GM12878 (cell line): ENCODE measurements around the gene ETV6. TPM values are rescaled to one million over a fixed set of nuclear protein-coding genes. Genes with fewer than 3 reads are reported as not detected.

ENCODE experiments used
- BMI1 ChIP-seq: fragments of 450-650 bp; IDR thresholded peaks from 2 replicates; pipeline ENCODE4 v1.6.1; 2016; ENCODE audit warnings: mild to moderate bottlenecking, moderate library complexity, borderline replicate concordance
- CBX3 ChIP-seq: fragments of 200-600 bp; sonication (generic); IDR thresholded peaks from 2 replicates; pipeline ENCODE4 v1.6.1; 2016; ENCODE audit warnings: low read depth, borderline replicate concordance
- EED ChIP-seq: sonication (generic); IDR thresholded peaks from 2 replicates; pipeline ENCODE4 v1.6.1; 2016; ENCODE audit warnings: antibody characterized with exemption, low read depth
- EP300 ChIP-seq, 2 experiments: fragments of 150-350 bp in 1 of 2; IDR thresholded peaks; 2 replicates each; pipeline ENCODE4 v1.6.1; 2011 to 2012; ENCODE audit warnings: low read depth in 2 of 2, low read length in 2 of 2, borderline replicate concordance in 1 of 2, improper control_type of control experiment in 1 of 2, inconsistent platforms in 1 of 2; ENCODE audit not compliant: control insufficient read depth in 1 of 2
- JUND ChIP-seq: IDR thresholded peaks from 2 replicates; pipeline ENCODE4 v1.6.1; 2012; ENCODE audit warnings: low read depth, mild to moderate bottlenecking, low read length, improper control_type of control experiment, moderate library complexity
- NBN ChIP-seq: fragments of 450-650 bp; IDR thresholded peaks from 2 replicates; pipeline ENCODE4 v1.6.1; 2016
- NFYA ChIP-seq: IDR thresholded peaks from 2 replicates; pipeline ENCODE4 v1.6.1; 2011; ENCODE audit warnings: low read depth, mild to moderate bottlenecking, low read length, improper control_type of control experiment, borderline replicate concordance
- POLR2AphosphoS2 ChIP-seq: IDR thresholded peaks from 2 replicates; pipeline ENCODE4 v1.6.1; 2011; ENCODE audit warnings: low read depth, mild to moderate bottlenecking, low read length, improper control_type of control experiment, moderate library complexity
- RAD51 ChIP-seq: fragments of 450-650 bp; IDR thresholded peaks from 2 replicates; pipeline ENCODE4 v1.6.1; 2016; ENCODE audit warnings: moderate library complexity, mild to moderate bottlenecking, inconsistent platforms
- RCOR1 ChIP-seq: conservative IDR thresholded peaks from 2 replicates; pipeline ENCODE4 v1.6.1; 2012; ENCODE audit warnings: low read depth, low read length, improper control_type of control experiment
- RUNX3 ChIP-seq: IDR thresholded peaks from 2 replicates; pipeline ENCODE4 v1.6.1; 2012; ENCODE audit warnings: low read length, inconsistent platforms
- SMAD1 ChIP-seq: fragments of 450-650 bp; IDR thresholded peaks from 2 replicates; pipeline ENCODE4 v1.6.1; 2018; ENCODE audit warnings: mild to moderate bottlenecking, low read depth; ENCODE audit not compliant: partially characterized antibody
- TCF7 ChIP-seq: IDR thresholded peaks from 2 replicates; pipeline ENCODE4 v1.6.1; 2014; ENCODE audit warnings: antibody characterized with exemption, borderline replicate concordance
- ZNF24 ChIP-seq: fragments of 450-650 bp; IDR thresholded peaks from 2 replicates; pipeline ENCODE4 v1.6.1; 2017; ENCODE audit warnings: antibody characterized with exemption, mild to moderate bottlenecking
- ZSCAN29 ChIP-seq: fragments of 450-650 bp; IDR thresholded peaks from 2 replicates; pipeline ENCODE4 v1.6.1; 2017; ENCODE audit warnings: mild to moderate bottlenecking, moderate library complexity
- polyA plus RNA-seq, 11 experiments: library from polyadenylated mRNA; depleted of rRNA in 4 of 11; unstranded in 6 of 11; stranded (reverse) in 5 of 11; fragments of >200 nt; fragmentation: Nextera tagmentation in 4 of 11; fragmentation: Illumina TruSeq in 1 of 11; extraction: Ambion mirVana in 4 of 11; extraction: Trizol in 1 of 11; gene quantifications; 1 replicate in 1 of 11; 2 replicates in 10 of 11; pipeline versions ENCODE4 v1.2.1 to v1.2.3, GENCODE V29; 2011 to 2016; ENCODE audit warnings: inconsistent platforms in 2 of 11, missing spikeins in 2 of 11, low read depth in 1 of 11
- total RNA-seq, 4 experiments: library from RNA; depleted of rRNA in 3 of 4; stranded (reverse); fragments of >200 nt in 3 of 4; fragmentation: Illumina TruSeq in 1 of 4; extraction: Trizol in 1 of 4; gene quantifications; 2 replicates each; pipeline versions ENCODE4 v1.2.1 to v1.2.3, GENCODE V29; 2013 to 2021
- TF ChIP-seq, protein P1 (sequence below): fragments of 450-650 bp; formaldehyde crosslinking; IDR thresholded peaks from 2 replicates; pipeline ENCODE4 v1.5.0; 2022; ENCODE audit warnings: mild to moderate bottlenecking, missing genetic modification characterization

Gene ETV6
- total and polyA plus RNA-seq, 10 of the 15 experiments (the other 5 are each of a cell fraction or from before 2014, with no cell fraction given) = 6.6 to 74.8 (median 24.6) TPM

DNA sequence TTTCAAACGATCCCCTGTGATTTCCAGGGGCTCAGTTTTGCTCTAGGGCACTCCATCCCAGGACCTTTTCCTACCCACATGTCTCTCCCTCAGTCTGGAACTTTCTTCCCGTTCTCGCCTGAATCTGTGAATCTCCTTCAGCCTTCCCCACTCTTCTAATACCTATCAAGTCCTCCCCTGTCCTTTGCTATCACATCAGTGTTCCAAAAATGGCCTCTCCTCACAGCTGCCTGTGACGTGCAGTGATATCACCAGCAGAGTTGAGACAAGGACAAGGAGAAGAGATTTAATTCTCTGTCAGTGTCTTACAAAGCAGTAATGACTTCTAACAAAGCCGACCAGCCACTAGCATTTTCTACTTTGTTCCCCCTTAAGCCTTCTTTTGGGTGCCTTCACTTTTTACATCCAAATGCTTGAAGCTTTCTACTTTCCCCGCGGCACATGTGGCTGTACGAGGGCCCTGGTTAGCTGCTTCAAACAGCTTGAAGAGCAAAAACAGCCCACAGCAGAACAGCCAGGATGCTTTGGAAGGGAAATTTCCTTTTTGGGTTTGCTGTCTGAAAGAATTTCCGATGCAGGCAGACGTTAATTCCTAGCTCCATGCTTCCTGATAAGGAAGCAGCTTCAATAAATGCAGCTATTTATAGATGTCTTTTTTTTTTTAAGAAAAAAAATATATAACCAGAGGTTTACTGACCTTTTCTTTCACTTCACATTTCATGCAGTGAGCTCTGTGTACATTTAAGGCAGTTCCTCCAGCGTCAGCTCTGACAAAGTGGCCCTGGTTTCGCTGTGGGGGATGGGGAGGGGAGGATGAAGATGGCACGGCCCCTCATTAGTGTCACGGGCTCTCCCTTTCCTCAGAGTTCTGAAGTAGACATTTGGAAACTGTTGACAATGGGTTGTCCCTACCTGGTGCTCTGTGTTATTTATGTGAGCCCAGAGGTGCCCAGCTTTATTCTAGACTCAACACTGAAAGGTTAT lies 109.3 kb downstream of the ETV6 start (continued):
- TF ChIP-seq SMAD1 = peak; percentile 71
- peak; percentile 54 for TF ChIP-seq NBN
- TF ChIP-seq EED = peak; percentile 88
- TF ChIP-seq BMI1 = no peak
- TF ChIP-seq POLR2AphosphoS2 = no peak
- TF ChIP-seq ZNF24 = peak; percentile 70; the same call in 1 of the 2 replicates
- TF ChIP-seq EP300 (IDR thresholded peaks at IDR 0.05; ENCODE audit: borderline replicate concordance in 1 of 2, control insufficient read depth in 1 of 2, low read depth in 2 of 2, low read length in 2 of 2) = peak; percentile 78 to 91; a peak in 1 of 4 replicates
- 0 out of 2 replicates have a peak, but pooled peaks have one; percentile 30 for TF ChIP-seq ZSCAN29
- no peak for TF ChIP-seq NFYA
- no peak for TF ChIP-seq RUNX3
- 0 out of 2 replicates have a peak, but pooled peaks have one; percentile 32 for TF ChIP-seq RCOR1
- no peak for TF ChIP-seq TCF7
- TF ChIP-seq, protein P1, sequence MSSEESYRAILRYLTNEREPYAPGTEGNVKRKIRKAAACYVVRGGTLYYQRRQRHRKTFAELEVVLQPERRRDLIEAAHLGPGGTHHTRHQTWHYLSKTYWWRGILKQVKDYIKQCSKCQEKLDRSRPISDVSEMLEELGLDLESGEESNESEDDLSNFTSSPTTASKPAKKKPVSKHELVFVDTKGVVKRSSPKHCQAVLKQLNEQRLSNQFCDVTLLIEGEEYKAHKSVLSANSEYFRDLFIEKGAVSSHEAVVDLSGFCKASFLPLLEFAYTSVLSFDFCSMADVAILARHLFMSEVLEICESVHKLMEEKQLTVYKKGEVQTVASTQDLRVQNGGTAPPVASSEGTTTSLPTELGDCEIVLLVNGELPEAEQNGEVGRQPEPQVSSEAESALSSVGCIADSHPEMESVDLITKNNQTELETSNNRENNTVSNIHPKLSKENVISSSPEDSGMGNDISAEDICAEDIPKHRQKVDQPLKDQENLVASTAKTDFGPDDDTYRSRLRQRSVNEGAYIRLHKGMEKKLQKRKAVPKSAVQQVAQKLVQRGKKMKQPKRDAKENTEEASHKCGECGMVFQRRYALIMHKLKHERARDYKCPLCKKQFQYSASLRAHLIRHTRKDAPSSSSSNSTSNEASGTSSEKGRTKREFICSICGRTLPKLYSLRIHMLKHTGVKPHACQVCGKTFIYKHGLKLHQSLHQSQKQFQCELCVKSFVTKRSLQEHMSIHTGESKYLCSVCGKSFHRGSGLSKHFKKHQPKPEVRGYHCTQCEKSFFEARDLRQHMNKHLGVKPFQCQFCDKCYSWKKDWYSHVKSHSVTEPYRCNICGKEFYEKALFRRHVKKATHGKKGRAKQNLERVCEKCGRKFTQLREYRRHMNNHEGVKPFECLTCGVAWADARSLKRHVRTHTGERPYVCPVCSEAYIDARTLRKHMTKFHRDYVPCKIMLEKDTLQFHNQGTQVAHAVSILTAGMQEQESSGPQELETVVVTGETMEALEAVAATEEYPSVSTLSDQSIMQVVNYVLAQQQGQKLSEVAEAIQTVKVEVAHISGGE (CRISPR knock-in tag) = no peak
- TF ChIP-seq CBX3 = no peak
- peak; percentile 8; the same call in 1 of the 2 replicates for TF ChIP-seq RAD51
- TF ChIP-seq JUND = no peak
- TF ChIP-seq, all 136 proteins: peak for 56
